Stimulated activated CD4-positive, alpha-beta T cell treated with anti-CD3 and anti-CD28 coated beads, Interleukin-4, amount 100 ng/mL, for 24 hours (primary cell): ENCODE results near the gene RELN.

Experiments used
- DNase-seq: peaks from one replicate; pipeline ENCODE4 v3.0.0-alpha.2; 2020

RELN gene

DNA sequence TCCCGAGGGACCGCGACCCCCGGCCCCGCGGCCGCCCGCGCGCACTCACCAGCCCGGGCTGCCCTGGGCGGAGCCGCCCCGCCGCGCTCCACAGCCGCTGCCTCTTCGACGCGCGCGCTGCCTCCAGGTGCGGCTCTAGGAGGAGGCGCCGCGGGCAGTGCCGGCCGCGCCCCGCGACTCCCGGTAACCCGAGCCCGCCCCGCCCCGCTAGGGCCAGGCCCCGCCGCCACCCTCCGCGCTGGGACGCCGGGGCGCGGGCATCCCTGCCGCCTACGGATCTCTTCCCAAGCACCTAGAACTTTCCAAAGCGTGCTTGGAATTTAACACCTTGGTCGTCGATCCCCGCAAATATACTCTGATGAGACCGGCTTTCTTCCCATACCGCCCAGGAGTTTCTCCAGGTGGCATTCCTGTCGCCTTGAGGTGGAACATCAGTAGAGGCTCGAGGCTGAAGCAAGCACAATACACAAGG is 543.4 kb downstream of the RELN start, which contains the start of gene SLC26A5:
TSS of gene SLC26A5 (minus strand) at position 159 of the 472 bp plus-strand sequence. CDS start 24,693 bp downstream, outside the sequence.
- no peak for DNase-seq

GRCh38 chr7:103445228-103446048 is 544.0 kb downstream of the RELN start:
- no peak for DNase-seq

GRCh38 chr7:103439661-103440060 is 549.8 kb downstream of the RELN start:
- no peak for DNase-seq

- DNase-seq: no peak
Observed at GRCh38 chr7:103437623-103438022, 551.8 kb downstream of the RELN start.

DNA sequence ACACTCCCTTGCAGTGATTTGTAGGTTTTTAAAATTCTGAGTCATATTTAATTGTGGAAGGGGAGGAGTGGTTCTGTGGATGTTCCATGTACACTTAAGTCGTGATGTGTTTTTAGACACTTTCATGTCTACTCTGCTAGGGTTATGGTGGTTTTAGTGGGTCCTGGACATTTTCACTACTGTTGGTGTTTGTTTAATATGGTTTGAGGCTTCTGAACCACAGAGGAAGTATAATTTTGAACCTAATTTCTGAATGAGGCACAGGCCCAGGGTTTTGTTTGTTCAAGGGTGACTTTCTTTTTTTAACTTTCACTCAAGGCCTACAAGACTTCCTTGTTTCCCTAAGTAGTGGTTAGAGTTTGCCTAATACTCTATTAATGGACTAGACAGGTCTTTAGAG is 556.7 kb downstream of the RELN start:
- no peak for DNase-seq

GRCh38 chr7:103425177-103425576 is 564.3 kb downstream of the RELN start:
- no peak for DNase-seq

DNA sequence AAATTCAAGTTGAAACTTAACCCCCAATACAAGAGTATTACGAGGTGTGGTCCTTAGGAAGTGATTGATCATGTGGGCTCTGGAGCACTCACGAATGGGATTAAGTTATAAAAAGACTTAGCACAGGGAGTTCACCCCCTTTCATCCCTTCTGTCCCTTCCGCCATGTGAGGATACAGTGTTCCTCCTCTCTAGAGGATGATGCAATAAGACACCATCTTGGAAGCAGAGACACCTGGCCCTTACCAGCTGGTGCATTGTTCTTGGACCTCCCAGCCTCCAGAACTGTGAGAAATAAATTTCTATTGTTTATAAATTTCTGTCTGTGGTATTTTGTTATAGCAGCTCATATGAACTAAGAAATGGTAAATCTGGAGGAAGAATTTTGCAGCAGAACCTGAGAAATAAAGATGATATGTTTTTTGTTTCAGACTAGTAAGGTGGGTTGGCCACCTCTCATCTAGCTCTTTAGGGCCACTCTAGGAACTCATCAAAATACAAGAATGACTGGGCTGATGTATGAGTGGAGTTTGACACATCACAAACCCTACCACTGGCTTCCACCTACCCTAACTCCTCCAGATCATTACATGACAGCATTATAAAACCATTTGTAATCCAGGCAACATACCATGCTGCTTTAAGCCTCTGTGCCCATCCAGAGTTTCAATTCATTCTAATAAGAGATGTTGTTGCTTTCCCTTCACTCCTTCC is 565.8 kb downstream of the RELN start:
- no peak for DNase-seq
